B cell (primary cell): Measurements from ENCODE around the gene IL6ST. TPM values are rescaled to one million over a fixed set of nuclear protein-coding genes. Genes with fewer than 3 reads are reported as not detected.

Experiments
- ATAC-seq: fragments of 200-7000 bp; cut with Tn5 transposase; one replicate; pipeline ENCODE4 v1.10.0; 2021; ENCODE audit warnings: low read depth, mild to moderate bottlenecking, moderate number of reproducible peaks, moderate library complexity
- CTCF ChIA-PET: fragments of 350-600 bp; sonication (Branson Sonifier 250); formaldehyde crosslinking; loops from one replicate; lab custom pipeline; 2021; ENCODE audit warnings: antibody characterized with exemption, inconsistent platforms; lab: Charles Lee
- POLR2A ChIA-PET: fragments of 350-600 bp; sonication (Branson Sonifier 250); formaldehyde crosslinking; loops from one replicate; lab custom pipeline; 2021; ENCODE audit warnings: antibody characterized with exemption; lab: Charles Lee
- DNase-seq: peaks from one replicate; pipeline ENCODE4 v3.0.0; 2013
- H2AFZ ChIP-seq: 2 replicates; pipeline ENCODE4 v1.6.1; 2012; ENCODE audit warnings: mild to moderate bottlenecking, low read depth, low read length; ENCODE audit not compliant: insufficient read depth, poor library complexity, severe bottlenecking
- H3K27ac ChIP-seq, 2 donors: 1 replicate in 1 of 2; 2 replicates in 1 of 2; pipeline ENCODE4 v1.5.1; 2012 to 2013; ENCODE audit warnings: low read length in 2 of 2, mild to moderate bottlenecking in 2 of 2, moderate library complexity in 1 of 2
- H3K27me3 ChIP-seq, 4 experiments: fragments of 200-600 bp in 1 of 4; sonication (generic) in 1 of 4; replicated peaks in 1 of 4; 1 replicate in 2 of 4; 2 replicates in 2 of 4; pipeline versions ENCODE4 v1.6.1 to v1.7.0; 2013 to 2016; ENCODE audit warnings: low read length in 3 of 4, mild to moderate bottlenecking in 2 of 4, mixed read lengths in 1 of 4, moderate library complexity in 1 of 4; ENCODE audit not compliant: insufficient read depth in 4 of 4, control insufficient read depth in 3 of 4; ENCODE audit errors: control extremely low read depth in 1 of 4
- H3K36me3 ChIP-seq, 2 experiments: replicated peaks in 1 of 2; 1 replicate in 1 of 2; 2 replicates in 1 of 2; pipeline versions ENCODE4 v1.6.1 to v1.7.1; 2013; ENCODE audit warnings: low read length in 1 of 2; ENCODE audit not compliant: insufficient read depth in 2 of 2, control insufficient read depth in 1 of 2; ENCODE audit errors: control extremely low read depth in 1 of 2, extremely low read depth in 1 of 2
- H3K4me1 ChIP-seq, 2 donors: fragments of 200-600 bp in 1 of 2; sonication (generic) in 1 of 2; 1 replicate in 1 of 2; 2 replicates in 1 of 2; pipeline versions ENCODE4 v1.5.1 to v1.6.1; 2013 to 2017; ENCODE audit warnings: low read length in 2 of 2; ENCODE audit not compliant: control insufficient read depth in 2 of 2, insufficient read depth in 2 of 2
- H3K4me2 ChIP-seq: replicated peaks from 2 replicates; pipeline ENCODE3; 2012; ENCODE audit warnings: mild to moderate bottlenecking, low read depth, low read length; ENCODE audit not compliant: poor library complexity, severe bottlenecking
- H3K4me3 ChIP-seq, 5 experiments: fragments of 200-600 bp in 1 of 5; sonication (generic) in 1 of 5; 1 replicate in 3 of 5; 2 replicates in 2 of 5; pipeline versions ENCODE4 v1.5.1 to v1.7.0; 2011 to 2016; ENCODE audit warnings: low read length in 4 of 5, mild to moderate bottlenecking in 4 of 5, low read depth in 2 of 5, control low read depth in 1 of 5, moderate library complexity in 1 of 5; ENCODE audit not compliant: insufficient read depth in 1 of 5; ENCODE audit errors: control extremely low read depth in 1 of 5, extremely low read depth in 1 of 5
- H3K79me2 ChIP-seq: fragments of 200-600 bp; sonication (generic); one replicate; pipeline ENCODE4 v1.6.0; 2016; ENCODE audit warnings: low read length; ENCODE audit not compliant: control insufficient read depth, insufficient read depth
- H3K9ac ChIP-seq: fragments of 200-600 bp; sonication (generic); 2 replicates; pipeline ENCODE4 v1.6.1; 2017; ENCODE audit warnings: mild to moderate bottlenecking, low read length, moderate library complexity
- H3K9me3 ChIP-seq, 3 donors: one replicate each; pipeline versions ENCODE4 v1.6.1 to v1.7.1; 2013; ENCODE audit warnings: low read length in 2 of 3; ENCODE audit not compliant: control insufficient read depth in 2 of 3, insufficient read depth in 1 of 3; ENCODE audit errors: control extremely low read depth in 1 of 3
- H4K20me1 ChIP-seq: 2 replicates; pipeline ENCODE4 v1.6.0; 2012; ENCODE audit warnings: mild to moderate bottlenecking, low read length; ENCODE audit not compliant: insufficient read depth, control insufficient read depth, poor library complexity, severe bottlenecking
- H3K27ac Mint-ChIP-seq: one replicate; pipeline ENCODE4 v1.8.0; 2021; ENCODE audit warnings: mixed read lengths
- H3K27me3 Mint-ChIP-seq: one replicate; pipeline ENCODE4 v1.8.0; 2021; ENCODE audit warnings: mixed read lengths
- H3K4me1 Mint-ChIP-seq: one replicate; pipeline ENCODE4 v1.8.0; 2021; ENCODE audit warnings: mixed read lengths
- H3K4me3 Mint-ChIP-seq: one replicate; pipeline ENCODE4 v1.8.0; 2021; ENCODE audit warnings: mixed read lengths
- H3K9me3 Mint-ChIP-seq: one replicate; pipeline ENCODE4 v1.8.0; 2022; ENCODE audit warnings: mixed read lengths; ENCODE audit not compliant: insufficient read depth
- CTCF ChIP-seq: fragments of 200-600 bp; IDR thresholded peaks from one replicate; pipeline ENCODE4 v1.8.0; 2022; ENCODE audit warnings: antibody characterized with exemption, mild to moderate bottlenecking
- EZH2 ChIP-seq: IDR thresholded peaks from 2 replicates; pipeline ENCODE4 v1.6.1; 2012; ENCODE audit warnings: borderline replicate concordance, low read depth, mild to moderate bottlenecking, moderate library complexity, low read length; ENCODE audit not compliant: insufficient read depth, poor library complexity, severe bottlenecking
- WGBS: methylation state at CpG from one replicate; pipeline ENCODE4 v1.1.5; 2013; ENCODE audit warnings: missing lambda C conversion rate; ENCODE audit not compliant: insufficient coverage; 5-methylcytosine and 5-hydroxymethylcytosine counted together
- intact Hi-C: fragments of 100-400 bp; cut with micrococcal nuclease; formaldehyde crosslinking; loops from one replicate; pipeline ENCODE4 v1.10.0; 2022
- polyA plus RNA-seq: library from polyadenylated mRNA; depleted of rRNA; stranded (reverse); fragments of >200 nt; gene quantifications from 2 replicates; pipeline ENCODE4 v1.2.3, GENCODE V29; 2012
- total RNA-seq, 2 donors: library from RNA; stranded (reverse); fragments of 120-200 nt in 1 of 2; gene quantifications; 1 replicate in 1 of 2; 2 replicates in 1 of 2; pipeline versions ENCODE4 v1.2.3 to v1.2.4, GENCODE V29; 2013 to 2022

IL6ST gene
- total and polyA plus RNA-seq, 2 donors (not counting 1 experiment from before 2014, with no cell fraction given): 4.3 to 28.0 TPM

- Histone ChIP-seq H3K4me1 (peaks cover 11 to 18% of the 10 kb centered on the region in 2 donors), H3K9me3 (no peaks in the 10 kb centered on the region), H3K4me2 (peak overlapping the region; percentile 85), H4K20me1 (no peaks in the 10 kb centered on the region), H3K36me3 (no peaks in the 10 kb centered on the region), H3K27ac (peak overlapping the region; percentile 71 to 94), H3K79me2 (peaks cover 22% of the 10 kb centered on the region), H3K9ac (peak overlapping the region; percentile 91), H3K4me3 (peak overlapping the region; percentile 55 to 92 (median 84)), H2AFZ (peak overlapping the region; percentile 93), H3K27me3 (no peaks in the 10 kb centered on the region)
- Mint-ChIP-seq H3K9me3 (peaks cover 3% of the 10 kb centered on the region), H3K4me3 (peak overlapping the region; percentile 89), H3K27me3 (peaks cover 4% of the 10 kb centered on the region), H3K27ac (peak overlapping the region; percentile 78), H3K4me1 (peaks cover 31% of the 10 kb centered on the region)
- ChIA-PET POLR2A (interaction anchor here (1.0 kb wide), 2 partner anchors 11 to 688 kb away, joined by 3 read pairs; partner anchors contain the start of genes DHX29 and MTREX), CTCF (interaction anchor here (1.3 kb wide), 1 partner anchor 58 kb away, joined by 6 read pairs; no protein-coding TSS in a partner anchor)
- ATAC-seq (peak; percentile 94), DNase-seq (peak; percentile 96)
- TF ChIP-seq EZH2: no peak
- no peak for TF ChIP-seq CTCF
- 0% methylated on average over 50 of the region's 70 CpGs for WGBS
- intact Hi-C loops: loop anchor here (1.0 to 10.0 kb wide), 8 partner anchors 420 to 1680 kb away; partner anchors contain the start of genes ARL15 and CDC20B
These were observed 493 bp upstream of the IL6ST start for GRCh38 chr5:55994998-55995914.
